ENCODE data around the gene CNPY2. TPM values are rescaled to one million over a fixed set of nuclear protein-coding genes. Genes with fewer than 3 reads are reported as not detected.
A peak's percentile ranks its signal among the peaks of the same experiment; 100 is the strongest.
"Not testable (repeated sequence)": the region's sequence is repeated elsewhere in the genome, so short reads cannot be mapped to it uniquely, and the experiment has no call there.

CNPY2 gene
- total RNA-seq, 1 donor from 2014 or later, result 203 TPM

DNA sequence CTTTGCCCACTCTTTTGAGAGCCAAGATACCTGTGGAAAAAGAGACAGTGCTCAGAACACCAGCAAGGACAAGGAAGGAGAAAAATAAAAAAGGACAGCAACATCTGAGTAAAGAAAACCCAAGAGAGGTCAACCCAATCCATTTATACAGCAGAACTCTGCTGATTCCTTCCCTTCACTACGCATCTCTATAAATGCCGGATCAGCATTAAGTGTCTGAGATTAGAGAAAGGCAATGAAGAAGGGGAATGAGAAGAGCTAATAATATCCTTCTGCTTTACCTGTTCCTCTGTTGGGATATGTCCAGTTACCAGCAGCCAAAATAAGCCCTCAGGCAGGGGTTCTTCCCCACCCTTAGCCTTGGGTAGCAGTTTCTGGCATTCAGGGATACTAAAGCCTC lies 33.2 kb downstream of the CNPY2 start:
- no peak for DNase-seq (ENCODE audit: low spot score)
- Mint-ChIP-seq H3K36me3 (ENCODE audit: low read depth, unreplicated experiment) (peaks cover 22% of the 10 kb centered on the region), H3K4me3 (ENCODE audit: unreplicated experiment) (no peak overlapping the region), H3K27ac (ENCODE audit: unreplicated experiment) (no peak overlapping the region), H3K4me1 (ENCODE audit: unreplicated experiment) (no peaks in the 10 kb centered on the region), H3K9me3 (ENCODE audit: unreplicated experiment) (no peaks in the 10 kb centered on the region), H3K27me3 (ENCODE audit: unreplicated experiment) (peaks cover 4% of the 10 kb centered on the region)
- TF ChIP-seq, protein P1, sequence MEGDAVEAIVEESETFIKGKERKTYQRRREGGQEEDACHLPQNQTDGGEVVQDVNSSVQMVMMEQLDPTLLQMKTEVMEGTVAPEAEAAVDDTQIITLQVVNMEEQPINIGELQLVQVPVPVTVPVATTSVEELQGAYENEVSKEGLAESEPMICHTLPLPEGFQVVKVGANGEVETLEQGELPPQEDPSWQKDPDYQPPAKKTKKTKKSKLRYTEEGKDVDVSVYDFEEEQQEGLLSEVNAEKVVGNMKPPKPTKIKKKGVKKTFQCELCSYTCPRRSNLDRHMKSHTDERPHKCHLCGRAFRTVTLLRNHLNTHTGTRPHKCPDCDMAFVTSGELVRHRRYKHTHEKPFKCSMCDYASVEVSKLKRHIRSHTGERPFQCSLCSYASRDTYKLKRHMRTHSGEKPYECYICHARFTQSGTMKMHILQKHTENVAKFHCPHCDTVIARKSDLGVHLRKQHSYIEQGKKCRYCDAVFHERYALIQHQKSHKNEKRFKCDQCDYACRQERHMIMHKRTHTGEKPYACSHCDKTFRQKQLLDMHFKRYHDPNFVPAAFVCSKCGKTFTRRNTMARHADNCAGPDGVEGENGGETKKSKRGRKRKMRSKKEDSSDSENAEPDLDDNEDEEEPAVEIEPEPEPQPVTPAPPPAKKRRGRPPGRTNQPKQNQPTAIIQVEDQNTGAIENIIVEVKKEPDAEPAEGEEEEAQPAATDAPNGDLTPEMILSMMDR (IDR thresholded peaks at IDR 0.05; ENCODE audit: unreplicated experiment), result no peak

DNA sequence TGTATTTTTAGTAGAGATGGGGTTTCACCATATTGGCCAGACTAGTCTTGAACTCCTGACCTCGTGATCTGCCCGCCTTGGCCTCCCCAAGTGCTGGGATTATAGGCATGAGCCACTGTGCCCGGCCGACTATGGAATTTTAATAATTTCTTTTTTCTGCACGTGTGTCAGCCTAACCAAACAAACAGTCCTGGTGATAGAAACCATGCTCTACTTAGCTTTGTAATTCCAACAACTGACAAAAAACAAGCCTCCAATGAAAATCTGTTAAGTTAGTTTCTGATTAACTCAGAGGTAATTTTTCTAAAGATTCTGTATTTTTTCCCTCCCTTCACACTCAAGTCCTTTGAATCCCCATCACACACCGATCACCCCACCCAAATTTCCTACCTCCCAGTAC lies 33.8 kb downstream of the CNPY2 start:
- Mint-ChIP-seq H3K27me3 (ENCODE audit: unreplicated experiment) (peaks cover 4% of the 10 kb centered on the region), H3K27ac (ENCODE audit: unreplicated experiment) (no peak overlapping the region)

DNA sequence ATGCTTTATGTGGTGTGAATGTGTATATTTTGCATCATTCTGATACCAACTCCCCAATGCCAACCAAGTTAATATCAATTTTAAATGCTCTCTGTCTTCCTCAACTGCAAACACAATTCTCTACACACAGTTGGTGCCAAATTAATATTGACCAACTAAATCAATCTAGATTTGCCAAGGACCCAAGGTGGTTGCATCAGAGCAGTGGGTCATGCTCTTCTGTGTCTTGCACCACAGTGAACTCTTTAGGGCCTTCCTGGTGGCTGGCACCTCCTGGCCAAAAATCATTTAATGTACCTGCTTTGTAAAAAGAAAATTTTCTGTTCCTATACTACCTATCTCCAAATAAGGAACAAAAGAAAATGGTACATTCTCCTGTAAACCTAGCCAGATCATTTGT lies 34.9 kb downstream of the CNPY2 start:
- H3K4me1 Mint-ChIP-seq (ENCODE audit: unreplicated experiment), result no peaks in the 10 kb centered on the region
- peaks cover 3% of the 10 kb centered on the region for H3K27me3 Mint-ChIP-seq (ENCODE audit: unreplicated experiment)
- no peaks in the 10 kb centered on the region for H3K9me3 Mint-ChIP-seq (ENCODE audit: unreplicated experiment)
- H3K27ac Mint-ChIP-seq (ENCODE audit: unreplicated experiment), result no peak overlapping the region
- no peak for DNase-seq (ENCODE audit: low spot score)
- H3K36me3 Mint-ChIP-seq (ENCODE audit: low read depth, unreplicated experiment), result peaks cover 27% of the 10 kb centered on the region
- TF ChIP-seq, protein P1 (IDR thresholded peaks at IDR 0.05; ENCODE audit: unreplicated experiment), result no peak
- peak overlapping the region; percentile 56 for H3K4me3 Mint-ChIP-seq (ENCODE audit: unreplicated experiment)

More for the DNA sequence above, 33.8 kb downstream of the CNPY2 start:
- Mint-ChIP-seq H3K36me3 (ENCODE audit: low read depth, unreplicated experiment) (peaks cover 22% of the 10 kb centered on the region), H3K4me3 (ENCODE audit: unreplicated experiment) (no peak overlapping the region), H3K9me3 (ENCODE audit: unreplicated experiment) (no peaks in the 10 kb centered on the region), H3K4me1 (ENCODE audit: unreplicated experiment) (no peaks in the 10 kb centered on the region)
- DNase-seq (ENCODE audit: low spot score), result no peak
- TF ChIP-seq, protein P1 (IDR thresholded peaks at IDR 0.05; ENCODE audit: unreplicated experiment), result no peak

DNA sequence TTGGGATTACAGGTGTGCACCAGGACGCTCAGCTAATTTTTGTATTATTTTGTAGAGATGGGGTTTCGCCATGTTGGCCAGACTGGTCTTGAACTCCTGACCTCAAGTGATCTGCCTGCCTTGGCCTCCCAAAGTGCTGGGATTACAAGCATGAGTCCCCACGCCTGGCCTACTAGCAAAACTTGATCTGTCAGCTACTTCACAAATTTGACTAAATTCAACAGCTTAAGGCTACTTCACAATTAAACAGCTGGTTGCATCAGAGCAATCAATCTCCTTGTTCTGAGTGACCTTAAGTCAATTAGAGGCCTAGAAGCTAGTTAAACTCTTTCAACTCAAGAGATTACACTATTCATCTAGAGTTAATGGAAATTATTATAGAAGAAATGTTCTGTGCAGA lies 36.9 kb downstream of the CNPY2 start:
- H3K36me3 Mint-ChIP-seq (ENCODE audit: low read depth, unreplicated experiment), result peaks cover 33% of the 10 kb centered on the region
- H3K4me3 Mint-ChIP-seq (ENCODE audit: unreplicated experiment), result peak overlapping the region; percentile 5
- no peak overlapping the region for H3K27ac Mint-ChIP-seq (ENCODE audit: unreplicated experiment)

DNA sequence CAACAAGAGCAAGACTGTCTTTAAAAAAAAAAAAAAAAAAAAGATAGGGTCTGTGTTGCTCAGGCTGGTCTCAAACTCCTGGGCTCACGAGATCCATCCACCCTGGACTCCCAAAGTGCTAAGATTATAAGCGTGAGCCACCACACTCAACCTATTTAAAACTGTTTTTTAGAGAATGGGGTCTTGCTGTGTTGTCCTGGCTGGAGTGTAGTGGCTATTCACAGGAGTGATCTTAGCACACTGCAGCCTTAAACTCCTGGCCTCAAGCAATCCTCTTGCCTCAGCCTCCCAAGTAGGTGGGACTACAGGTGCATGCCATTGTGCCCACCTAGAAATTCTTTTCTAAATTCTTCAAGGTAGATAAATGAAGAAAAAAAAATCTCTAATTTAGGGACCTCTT lies 41.5 kb downstream of the CNPY2 start:
- H3K27ac Mint-ChIP-seq (ENCODE audit: unreplicated experiment), result no peak overlapping the region
- no peaks in the 10 kb centered on the region for H3K9me3 Mint-ChIP-seq (ENCODE audit: unreplicated experiment)
- H3K4me1 Mint-ChIP-seq (ENCODE audit: unreplicated experiment), result no peaks in the 10 kb centered on the region
- no peaks in the 10 kb centered on the region for H3K27me3 Mint-ChIP-seq (ENCODE audit: unreplicated experiment)
- TF ChIP-seq, protein P1 (IDR thresholded peaks at IDR 0.05; ENCODE audit: unreplicated experiment), result no peak
- no peak for DNase-seq (ENCODE audit: low spot score)
- peaks cover 43% of the 10 kb centered on the region for H3K36me3 Mint-ChIP-seq (ENCODE audit: low read depth, unreplicated experiment)
- H3K4me3 Mint-ChIP-seq (ENCODE audit: unreplicated experiment), result no peak overlapping the region

More for the DNA sequence above, 36.9 kb downstream of the CNPY2 start:
- H3K9me3 Mint-ChIP-seq (ENCODE audit: unreplicated experiment), result no peaks in the 10 kb centered on the region
- DNase-seq (ENCODE audit: low spot score), result no peak
- peaks cover 1% of the 10 kb centered on the region for H3K27me3 Mint-ChIP-seq (ENCODE audit: unreplicated experiment)
- TF ChIP-seq, protein P1 (IDR thresholded peaks at IDR 0.05; ENCODE audit: unreplicated experiment), result no peak
- no peaks in the 10 kb centered on the region for H3K4me1 Mint-ChIP-seq (ENCODE audit: unreplicated experiment)

DNA sequence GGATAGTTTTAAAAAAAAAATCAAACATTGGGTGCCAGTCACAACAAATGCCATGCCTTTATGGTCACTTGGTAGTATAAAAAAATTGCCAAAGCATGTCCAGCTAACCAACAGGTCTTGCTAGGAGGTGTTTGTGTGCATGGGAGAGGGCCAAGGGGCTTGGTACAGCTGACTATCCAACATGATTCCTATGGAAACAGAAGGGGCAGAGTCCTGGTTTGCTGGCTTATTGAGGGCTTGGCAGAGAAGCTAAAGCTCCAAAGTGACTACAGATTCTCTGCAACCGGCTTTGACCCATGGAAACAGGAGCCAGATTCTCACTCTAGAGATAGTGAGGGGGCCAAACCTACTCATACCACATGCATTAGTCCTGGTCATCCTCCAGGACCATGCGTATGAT lies 43.3 kb downstream of the CNPY2 start:
- H3K9me3 Mint-ChIP-seq (ENCODE audit: unreplicated experiment); DNase-seq (ENCODE audit: low spot score); H3K27ac Mint-ChIP-seq (ENCODE audit: unreplicated experiment); H3K4me1 Mint-ChIP-seq (ENCODE audit: unreplicated experiment); H3K4me3 Mint-ChIP-seq (ENCODE audit: unreplicated experiment); H3K27me3 Mint-ChIP-seq (ENCODE audit: unreplicated experiment): not testable (repeated sequence)
- H3K36me3 Mint-ChIP-seq (ENCODE audit: low read depth, unreplicated experiment), result peaks cover 44% of the 10 kb centered on the region
